HG03196 (cell line): ENCODE results near the gene MUSTN1.

Source experiments
- ATAC-seq: cut with Tn5 transposase; IDR thresholded peaks from one replicate; pipeline ENCODE4 v1.9.1; 2021; ENCODE audit not compliant: unreplicated experiment

The MUSTN1 gene

GRCh38 chr3:52836471-52836845 is 1.6 kb upstream of the MUSTN1 start:
- no peak for ATAC-seq

- no peak for ATAC-seq
Observed at GRCh38 chr3:52835766-52836470, 1.1 kb upstream of the MUSTN1 start.

DNA sequence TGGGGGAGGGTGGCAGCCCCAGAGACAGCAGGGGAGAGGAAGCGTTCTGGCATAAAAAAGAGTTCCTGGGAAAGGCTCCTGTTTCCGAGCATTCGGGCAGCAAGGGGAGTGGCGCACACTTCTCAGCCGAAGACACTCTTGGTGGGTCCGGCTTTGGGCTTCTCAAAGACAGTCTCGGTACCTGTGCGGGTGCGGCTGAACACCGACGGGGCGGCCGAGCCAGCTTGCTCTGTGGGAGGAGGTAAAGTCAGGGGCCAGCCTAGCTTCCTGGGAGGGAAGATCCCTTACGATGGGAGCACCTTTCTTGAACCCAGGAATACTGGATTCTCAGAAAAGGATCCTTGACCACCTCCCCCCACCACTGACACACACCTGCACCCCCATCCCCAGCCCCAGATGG is 1.6 kb downstream of the MUSTN1 start:
- ATAC-seq: no peak

GRCh38 chr3:52831500-52832301 is 3.1 kb downstream of the MUSTN1 start:
- no peak for ATAC-seq

- no peak for ATAC-seq
Observed at GRCh38 chr3:52830535-52831258, 4.1 kb downstream of the MUSTN1 start, which contains the start of gene ITIH4. ITIH4 (minus strand) TSS chr3:52830672; CDS start chr3:52830642, 30 bp downstream.

DNA sequence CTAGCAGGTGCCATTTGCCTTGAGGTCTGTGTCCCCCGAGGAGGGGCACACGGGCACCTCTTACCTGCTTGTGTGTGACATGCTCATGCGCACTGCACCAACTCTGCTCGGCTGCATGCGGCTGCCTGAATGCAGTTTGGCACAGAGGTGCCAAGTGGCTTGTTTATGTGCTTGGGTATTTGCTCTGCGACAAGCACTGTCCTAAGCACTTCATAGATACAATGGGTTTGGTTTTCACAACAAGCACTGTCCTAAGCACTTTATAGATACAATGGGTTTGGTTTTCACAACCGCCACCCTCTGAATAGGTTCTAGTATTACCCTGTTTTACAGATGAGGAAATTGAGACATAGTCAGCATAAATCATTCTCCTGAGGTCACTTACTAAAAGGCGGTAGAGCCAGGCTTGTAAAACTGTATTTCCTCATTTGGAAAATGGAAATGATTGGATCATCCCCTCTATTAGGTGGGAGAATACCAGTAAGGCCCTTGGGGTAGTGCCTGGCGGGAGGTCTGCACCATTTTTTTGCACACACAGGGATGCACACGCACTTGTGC is 4.8 kb downstream of the MUSTN1 start:
- no peak for ATAC-seq

DNA sequence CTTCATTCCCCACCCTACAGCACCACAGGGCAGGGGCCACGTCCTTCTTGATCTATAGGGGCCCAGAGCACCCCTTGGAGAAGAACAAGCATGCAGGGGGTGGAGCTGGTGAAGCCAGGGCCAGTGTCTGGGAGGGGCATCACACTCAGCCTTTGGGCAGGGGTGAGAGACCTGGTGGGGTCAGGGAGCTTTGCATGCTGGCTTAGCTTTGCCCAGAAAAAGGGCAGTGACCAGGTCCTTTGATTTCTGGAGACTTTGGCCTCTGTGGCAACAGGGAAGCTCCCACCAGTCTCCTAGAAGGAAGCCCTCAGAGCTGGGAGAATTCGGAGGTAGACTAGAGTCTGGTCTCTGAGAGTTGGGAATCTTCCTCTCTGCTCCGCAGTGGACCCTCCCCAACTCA is 5.3 kb downstream of the MUSTN1 start:
- ATAC-seq: no peak

DNA sequence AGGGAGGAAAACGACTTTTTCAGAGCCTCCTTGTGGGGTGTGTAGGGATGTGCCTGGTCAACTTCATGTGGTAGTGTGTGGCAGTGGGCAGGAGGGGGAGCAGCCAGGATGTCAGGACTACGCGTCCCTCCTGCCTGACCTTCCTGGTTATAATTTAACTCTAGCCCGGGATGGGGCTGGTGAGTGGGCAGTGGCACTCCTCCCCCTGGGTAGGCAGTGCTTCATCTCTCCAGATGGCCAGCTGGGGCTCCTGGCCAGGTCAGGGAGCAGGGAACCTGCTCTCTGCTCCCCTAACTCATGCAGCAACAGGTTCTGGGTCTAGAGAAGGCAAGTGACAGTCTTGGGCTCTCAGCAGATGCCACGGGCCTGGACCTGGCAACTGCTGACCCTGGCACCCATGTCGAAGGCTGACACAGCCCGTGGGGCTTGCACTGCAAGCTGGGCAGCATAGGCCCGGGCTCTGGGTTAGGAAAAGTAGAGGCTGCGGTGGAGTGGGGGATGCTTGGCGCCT is 6.9 kb downstream of the MUSTN1 start:
- no peak for ATAC-seq

GRCh38 chr3:52827441-52827840 is 7.4 kb downstream of the MUSTN1 start:
- ATAC-seq: no peak

GRCh38 chr3:52824037-52824436 is 10.8 kb downstream of the MUSTN1 start:
- no peak for ATAC-seq

DNA sequence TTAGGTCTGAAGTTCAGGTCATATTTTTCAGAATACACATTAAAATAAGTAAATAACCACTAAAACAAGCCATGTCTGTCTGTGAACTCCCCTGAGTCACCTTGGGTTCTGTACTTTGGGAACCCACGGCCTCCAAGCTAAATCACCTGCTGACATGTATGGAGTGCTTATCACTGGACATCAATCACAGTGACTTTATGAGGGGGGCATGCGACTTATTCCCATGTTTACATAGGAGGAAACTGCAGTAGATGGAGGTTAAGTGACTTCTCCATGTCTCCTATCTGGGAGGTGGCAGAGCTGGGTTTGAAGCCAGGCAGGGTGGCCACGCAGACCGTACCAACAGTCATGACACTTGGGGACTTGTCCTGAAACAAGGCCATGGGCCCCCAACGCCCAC is 12.5 kb downstream of the MUSTN1 start:
- no peak for ATAC-seq

GRCh38 chr3:52820736-52821135 is 14.1 kb downstream of the MUSTN1 start:
- ATAC-seq: no peak

DNA sequence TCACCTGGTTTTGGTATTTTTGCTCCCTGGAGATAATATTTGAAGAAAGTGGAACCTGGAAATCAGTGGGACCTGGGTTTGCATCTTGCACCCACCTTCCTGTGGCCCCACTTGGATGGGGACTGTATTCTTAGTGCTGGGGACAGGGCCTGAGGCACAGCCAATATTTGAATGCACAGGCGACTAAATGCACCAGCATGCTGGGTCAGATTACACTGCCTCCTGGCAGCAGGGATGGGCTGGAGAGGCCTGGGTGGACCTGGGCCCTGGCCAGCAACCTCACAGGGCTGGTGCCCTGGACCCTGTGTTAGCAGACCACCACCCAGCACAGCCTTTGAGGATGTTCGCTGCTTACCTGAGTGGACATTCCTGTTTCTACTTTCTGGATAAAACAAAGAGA is 14.9 kb downstream of the MUSTN1 start:
- no peak for ATAC-seq

GRCh38 chr3:52817860-52818259 is 17.0 kb downstream of the MUSTN1 start:
- ATAC-seq: no peak

DNA sequence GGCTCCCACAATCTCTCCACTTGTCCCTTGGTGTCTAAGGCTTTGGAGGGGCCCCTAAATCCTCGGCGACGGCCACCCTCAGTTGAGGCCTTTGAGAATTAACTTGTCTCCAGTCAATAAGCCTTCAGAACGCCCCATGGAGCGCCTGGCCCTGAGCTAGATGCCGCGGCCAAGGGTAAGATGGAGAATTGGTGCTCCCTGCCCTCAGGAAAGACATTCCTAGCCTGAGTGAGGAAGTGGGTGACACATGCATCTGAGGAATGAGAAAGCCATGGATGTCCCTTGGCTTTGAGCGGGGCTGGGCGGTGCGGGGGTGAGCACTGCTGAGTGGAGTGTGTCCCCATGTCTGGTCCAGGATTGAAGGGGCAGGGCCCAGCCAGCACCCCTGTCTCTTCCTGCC is 17.6 kb downstream of the MUSTN1 start:
- no peak for ATAC-seq

DNA sequence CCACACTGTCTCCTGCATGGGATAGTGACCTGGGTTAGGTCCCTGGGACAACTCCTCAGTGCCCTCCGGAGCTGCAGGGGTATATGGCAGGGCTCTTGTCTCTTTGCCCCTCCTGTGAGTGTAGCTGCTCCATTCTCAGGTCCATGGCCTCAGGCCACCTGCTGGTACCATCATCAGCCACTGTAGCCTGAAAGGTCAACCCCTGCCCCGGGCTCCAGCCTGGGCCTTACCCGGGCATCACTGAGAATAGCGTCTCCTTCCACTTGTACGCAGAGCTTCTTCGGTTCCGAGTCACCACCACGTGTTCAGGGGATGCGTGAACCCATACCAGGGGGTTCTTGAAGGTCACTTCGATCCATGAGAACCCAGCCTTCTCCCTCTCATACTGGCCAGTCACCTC is 18.2 kb downstream of the MUSTN1 start:
- ATAC-seq: no peak

- no peak for ATAC-seq
Observed at GRCh38 chr3:52816199-52816598, 18.6 kb downstream of the MUSTN1 start.

DNA sequence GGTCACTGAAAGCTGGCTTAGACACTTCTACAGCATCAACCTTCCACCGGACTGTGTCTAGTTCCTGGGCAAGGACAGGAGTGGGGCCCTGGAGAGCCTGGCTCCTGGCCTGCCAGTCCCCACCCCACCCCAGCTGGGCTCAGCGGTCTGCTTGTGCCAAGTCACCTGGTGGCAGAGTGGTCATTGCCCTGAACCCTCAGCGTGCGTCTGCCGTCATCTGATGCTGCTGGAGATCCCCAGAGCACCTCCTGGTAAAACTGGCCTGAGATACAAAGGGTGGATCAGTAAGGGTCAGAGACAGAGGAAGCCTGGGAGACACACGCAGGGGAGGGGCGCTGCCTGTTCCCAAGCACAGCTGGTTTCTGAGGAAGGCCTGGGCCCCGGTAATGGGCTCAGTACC is 21.0 kb downstream of the MUSTN1 start:
- no peak for ATAC-seq

- ATAC-seq: no peak
Observed at GRCh38 chr3:52811452-52812011, 23.3 kb downstream of the MUSTN1 start.

GRCh38 chr3:52810923-52811322 is 23.9 kb downstream of the MUSTN1 start:
- ATAC-seq: no peak
